Activated CD8-positive, alpha-beta memory T cell treated with anti-CD3 and anti-CD28 coated beads for 4 hours (primary cell): ENCODE data around the gene FCRL4.
A peak's percentile ranks its signal among the peaks of the same experiment; 100 is the strongest.

Experiments used
- DNase-seq, 2 donors: peaks; one replicate each; pipeline ENCODE4 v3.0.0-alpha.2; 2020; ENCODE audit warnings: low read depth in 2 of 2

The FCRL4 gene

DNA sequence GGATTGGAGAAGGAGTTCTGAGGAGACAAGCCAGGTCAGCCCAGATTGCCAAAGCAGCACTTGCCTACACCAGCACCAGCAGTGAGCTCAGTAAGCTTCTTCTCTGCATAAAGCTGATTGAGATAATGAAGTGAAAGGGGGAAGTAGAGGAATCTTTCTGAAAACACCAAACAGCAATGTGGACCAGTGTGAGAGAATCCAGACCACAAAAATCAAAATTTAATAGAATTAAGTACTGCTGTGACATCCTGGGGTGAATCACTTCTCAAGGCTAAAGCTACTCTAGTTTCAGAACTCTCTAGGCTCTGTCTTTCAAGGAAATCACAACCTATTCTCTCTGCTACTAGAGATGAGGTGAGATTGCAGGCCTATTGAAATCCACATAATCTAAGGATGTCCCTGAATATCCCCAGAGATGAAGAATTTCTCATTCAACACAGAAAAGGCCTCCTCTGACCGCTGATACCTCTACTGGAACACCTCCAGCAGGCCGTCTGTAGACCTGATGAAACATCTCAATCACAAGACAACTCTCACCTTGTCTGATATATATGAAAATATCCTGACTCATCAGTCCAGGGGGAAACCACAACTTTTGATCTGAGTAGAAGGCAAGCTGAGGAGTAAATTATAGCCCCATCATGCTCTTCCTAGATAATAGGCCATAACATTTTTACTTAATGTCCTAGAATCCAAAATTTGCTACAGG, at the start of gene FCRL4:
FCRL4 (minus strand) TSS at position 127 of the 709 bp plus-strand sequence. CDS start 141 bp downstream, outside the sequence.
- DNase-seq: no peak

GRCh38 chr1:157646144-157646543, 48.3 kb upstream of the FCRL4 start:
- no peak for DNase-seq

GRCh38 chr1:157641177-157641576, 43.3 kb upstream of the FCRL4 start:
- no peak for DNase-seq

- DNase-seq: no peak
Observed at GRCh38 chr1:157639800-157640199, 41.9 kb upstream of the FCRL4 start.

DNA sequence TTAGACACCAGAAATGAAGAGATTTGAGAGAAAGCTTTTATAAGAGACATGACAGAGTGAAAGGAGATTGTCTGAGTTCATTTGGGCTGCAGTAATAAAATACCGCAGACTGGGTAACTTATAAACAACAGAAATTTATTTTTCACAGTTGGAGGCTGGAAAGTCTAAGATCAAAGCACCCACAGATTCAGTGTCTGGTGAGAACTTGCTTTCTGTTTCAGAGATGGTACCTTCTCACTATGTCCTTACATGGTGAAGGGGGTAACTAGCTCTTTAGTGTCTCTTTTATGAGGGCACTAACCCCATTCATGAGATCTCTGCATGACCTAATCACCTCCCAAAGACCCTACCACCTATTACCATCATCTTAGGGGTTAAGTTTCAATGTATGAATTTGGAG, 30.9 kb upstream of the FCRL4 start:
- no peak for DNase-seq

- no peak for DNase-seq
Observed at GRCh38 chr1:157626099-157626498, 28.2 kb upstream of the FCRL4 start.

- no peak for DNase-seq
Observed at GRCh38 chr1:157624471-157624870, 26.6 kb upstream of the FCRL4 start.

- no peak for DNase-seq
Observed at GRCh38 chr1:157622471-157622870, 24.6 kb upstream of the FCRL4 start.

DNA sequence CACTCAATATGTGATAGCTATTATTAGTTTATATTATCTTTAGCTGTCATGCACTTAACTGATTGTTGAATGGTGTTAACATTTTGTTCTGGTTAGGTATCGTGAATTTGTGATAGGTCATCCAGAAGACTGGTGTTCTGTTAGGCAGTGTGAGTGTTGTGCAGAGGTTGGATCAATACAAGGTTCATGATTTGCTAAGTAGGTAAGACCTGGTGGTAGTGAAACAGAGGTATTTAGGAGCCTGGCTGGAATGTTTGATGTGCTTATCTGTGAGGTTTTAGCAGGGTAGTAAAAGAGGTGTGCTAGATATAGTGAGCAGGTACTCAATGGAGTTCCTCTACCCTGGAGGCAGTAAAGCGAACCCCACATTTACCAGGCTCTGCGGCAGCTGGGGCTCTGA, 20.3 kb upstream of the FCRL4 start:
- no peak for DNase-seq

- DNase-seq: no peak
Observed at GRCh38 chr1:157600236-157600635, 2.4 kb upstream of the FCRL4 start.

DNA sequence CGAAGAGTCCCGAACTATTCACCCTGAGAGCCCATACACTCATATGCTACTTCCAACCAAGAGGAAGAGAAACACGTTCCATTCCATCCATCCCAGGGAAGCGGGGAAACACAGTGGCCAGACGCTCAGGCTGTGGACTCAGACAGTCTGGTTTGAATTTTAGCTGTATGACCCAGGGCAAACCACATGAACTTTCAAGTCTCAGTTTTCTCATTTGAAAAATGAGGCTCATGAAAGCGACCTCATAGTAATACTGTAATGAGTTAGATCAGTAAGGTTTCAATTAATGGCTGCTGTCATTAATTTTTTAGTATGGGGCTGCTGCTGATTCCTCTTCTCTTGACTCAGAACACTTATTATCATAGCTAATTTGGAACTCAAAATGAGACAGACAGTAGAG, 1.5 kb downstream of the FCRL4 start:
- DNase-seq: no peak

DNA sequence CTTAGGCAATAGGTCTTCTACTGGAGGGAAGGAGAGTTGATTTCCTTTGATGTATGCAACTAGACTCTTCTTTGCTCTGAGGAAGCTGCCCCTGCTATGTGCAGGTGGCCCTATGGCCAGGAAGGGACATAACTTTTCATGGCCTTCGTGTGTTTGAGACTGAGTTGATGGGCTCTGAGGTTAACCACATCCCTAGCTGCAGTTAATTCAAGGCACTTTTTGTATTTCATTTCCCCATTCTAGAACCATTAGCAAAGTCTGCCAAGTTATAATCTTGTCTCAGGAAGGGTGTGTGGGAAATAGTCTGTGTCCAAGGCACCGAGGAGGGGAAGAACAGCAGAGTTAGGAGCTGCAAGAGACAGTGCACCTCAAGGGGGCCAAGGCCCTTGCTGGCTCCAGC, 2.5 kb downstream of the FCRL4 start:
- no peak for DNase-seq

- DNase-seq: no peak
Observed at GRCh38 chr1:157585984-157586383, 11.9 kb downstream of the FCRL4 start.

DNA sequence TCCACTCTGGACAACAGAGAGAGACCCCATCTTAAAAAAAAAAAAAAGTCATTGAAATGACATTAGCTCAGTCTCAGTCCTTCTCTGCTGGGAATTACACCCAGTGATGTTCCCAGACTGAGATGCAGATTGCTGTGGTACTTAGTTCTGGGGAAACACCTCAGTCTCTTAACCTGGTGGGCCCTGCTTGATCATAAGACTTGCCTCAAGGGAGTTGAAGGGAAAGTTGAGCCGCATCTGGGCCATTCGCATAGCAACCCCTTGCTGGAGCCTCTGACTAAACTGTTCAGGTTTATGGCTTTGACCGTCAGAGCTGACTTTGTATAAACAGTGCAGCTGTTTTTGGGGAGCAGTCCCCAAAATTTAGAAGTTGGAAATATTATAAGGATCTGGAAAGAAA, 13.4 kb downstream of the FCRL4 start:
- DNase-seq: no peak

GRCh38 chr1:157580828-157581210, 17.1 kb downstream of the FCRL4 start:
- DNase-seq: no peak

DNA sequence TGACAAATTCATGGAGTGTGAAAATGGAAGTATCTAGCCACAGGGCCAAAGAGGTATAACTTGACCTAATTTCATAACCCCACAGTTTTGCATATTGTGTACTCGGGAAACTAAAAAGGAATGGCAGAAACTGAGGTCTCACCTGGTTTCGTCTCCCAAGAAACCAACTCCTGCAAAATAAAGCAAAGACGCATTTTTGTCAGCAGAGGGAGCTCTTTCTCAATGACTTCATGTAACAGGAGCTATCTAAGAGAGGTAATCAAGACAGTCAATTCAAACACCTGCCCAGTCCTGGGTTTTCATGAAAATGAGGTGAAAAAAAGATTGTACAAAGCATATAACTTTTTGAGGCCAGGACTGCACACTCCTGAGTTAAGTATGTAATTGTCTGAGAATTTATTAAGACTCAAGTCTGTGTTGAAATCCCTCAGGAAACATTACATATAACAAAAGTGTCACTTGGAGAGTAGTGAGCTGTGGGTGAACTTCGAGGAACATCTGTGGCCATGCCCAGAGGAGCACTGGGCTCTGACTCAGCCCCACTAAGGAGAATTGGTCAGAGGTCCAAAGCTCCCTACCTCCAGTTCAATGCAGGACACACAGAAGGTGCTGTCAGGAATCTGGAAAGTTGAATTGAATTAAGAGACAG, 17.6 kb downstream of the FCRL4 start:
- peak in 1 of 2 donors; percentile 4 for DNase-seq

- no peak for DNase-seq
Observed at GRCh38 chr1:157577420-157577819, 20.5 kb downstream of the FCRL4 start.

DNA sequence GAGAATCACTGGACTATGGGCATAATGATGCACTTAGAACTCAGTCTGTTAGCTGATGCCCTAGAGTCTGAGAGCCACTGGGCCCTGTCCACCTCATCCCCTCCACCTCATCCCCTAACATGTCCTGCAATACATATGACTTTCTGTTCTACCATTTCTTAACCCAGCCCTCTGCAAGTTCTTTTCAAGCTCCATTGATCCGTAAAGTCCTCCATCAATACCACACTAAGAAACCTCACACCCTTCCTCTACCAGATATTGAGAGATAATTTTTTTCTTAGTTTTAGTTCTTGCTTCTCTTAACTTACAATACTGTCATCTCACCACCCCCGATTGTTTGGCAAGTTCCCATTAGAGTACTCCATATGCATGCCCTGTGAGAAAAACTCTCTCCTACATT, 22.1 kb downstream of the FCRL4 start:
- DNase-seq: no peak

- DNase-seq: no peak
Observed at GRCh38 chr1:157574836-157575235, 23.0 kb downstream of the FCRL4 start.

- no peak for DNase-seq
Observed at GRCh38 chr1:157566484-157567300, 31.2 kb downstream of the FCRL4 start.

DNA sequence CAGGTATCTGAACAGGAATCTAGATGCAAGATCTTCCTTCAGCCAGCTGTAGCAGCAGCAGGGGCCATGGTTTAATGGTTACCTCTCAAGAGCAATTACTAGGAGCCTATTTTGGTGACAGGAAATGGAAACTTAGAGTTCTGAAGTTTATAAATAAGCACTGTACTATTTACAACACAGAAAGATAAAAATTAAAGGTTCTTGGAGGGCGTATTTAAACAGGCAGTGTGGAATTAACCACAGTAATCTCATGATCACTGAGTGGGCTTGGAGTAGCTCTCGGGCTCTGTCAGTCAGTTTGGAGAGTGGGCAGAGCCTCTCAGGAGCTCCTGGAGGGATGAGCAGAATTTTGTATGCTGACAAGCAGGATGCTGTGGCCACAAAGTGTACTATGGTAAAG, 35.4 kb downstream of the FCRL4 start:
- DNase-seq: no peak

DNA sequence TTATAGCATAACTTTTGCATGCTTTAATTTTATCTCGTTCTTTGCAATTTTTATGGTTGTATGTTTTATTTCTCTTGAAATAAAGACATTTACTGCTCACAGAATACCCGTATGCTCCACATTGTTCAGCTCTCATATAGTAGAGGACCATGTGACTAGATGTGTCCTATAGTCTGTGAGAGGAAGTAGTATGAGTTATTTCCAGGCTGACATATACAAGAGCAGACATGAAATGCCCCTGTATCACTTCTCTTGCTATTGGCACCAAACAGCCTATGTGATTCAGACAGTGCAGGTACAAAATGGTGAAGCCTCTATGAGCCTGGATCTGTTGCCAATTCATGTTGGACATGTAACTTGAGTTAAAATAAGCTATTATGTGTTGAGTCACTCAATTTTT, 39.8 kb downstream of the FCRL4 start:
- DNase-seq: no peak
